BLaER1 treated with 17β-estradiol and CSF1 and Interleukin-3, amounts not matched to agents 10 nM and 100 nM (cell line): ENCODE results near the gene FGFR1OP2.

Experiments used
- H3K27ac ChIP-seq, 11 experiments: shearing (Covaris generic); formaldehyde crosslinking; 2 replicates each; pipeline ENCODE4 v1.8.1; 2022
- H3K27me3 ChIP-seq, 11 experiments: shearing (Covaris generic); formaldehyde crosslinking; 2 replicates each; pipeline ENCODE4 v1.8.1; 2022
- H3K36me3 ChIP-seq, 11 experiments: shearing (Covaris generic); formaldehyde crosslinking; 2 replicates each; pipeline ENCODE4 v1.8.1; 2022
- H3K4me1 ChIP-seq, 10 experiments: shearing (Covaris generic); formaldehyde crosslinking; 2 replicates each; pipeline ENCODE4 v1.8.1; 2022
- H3K4me2 ChIP-seq, 11 experiments: shearing (Covaris generic); formaldehyde crosslinking; 2 replicates each; pipeline ENCODE4 v1.8.1; 2022
- H3K4me3 ChIP-seq, 10 experiments: shearing (Covaris generic); formaldehyde crosslinking; 2 replicates each; pipeline ENCODE4 v1.8.1; 2022
- H3K9ac ChIP-seq, 11 experiments: shearing (Covaris generic); formaldehyde crosslinking; 2 replicates each; pipeline ENCODE4 v1.8.1; 2022
- H3K9me3 ChIP-seq, 11 experiments: shearing (Covaris generic); formaldehyde crosslinking; replicated peaks in 1 of 11; 2 replicates each; pipeline ENCODE4 v1.8.1; 2022
- H4K20me1 ChIP-seq, 11 experiments: shearing (Covaris generic); formaldehyde crosslinking; 2 replicates each; pipeline ENCODE4 v1.8.1; 2022
- Cebpa-rat ChIP-seq, 11 experiments: shearing (Covaris generic); IDR thresholded peaks; 2 replicates each; pipeline ENCODE4 v1.8.1; 2022

Gene FGFR1OP2

GRCh38 chr12:27001663-27002062 is 63.4 kb downstream of the FGFR1OP2 start:
- H3K9me3 ChIP-seq, result no peaks in the 10 kb centered on the region
- H3K27ac ChIP-seq, result peak overlapping the region in 8 of 11 experiments; percentile 23 to 72 (median 56); a peak in 15 of 22 replicates
- TF ChIP-seq Cebpa-rat (IDR thresholded peaks at IDR 0.05), result no peak
- H3K4me3 ChIP-seq, result peak overlapping the region in 2 of 10 experiments; percentile 18 to 19; a peak in 3 of 20 replicates
- H3K27me3 ChIP-seq, result no peaks in the 10 kb centered on the region
- peak overlapping the region in 1 of 11 experiments; percentile 27; a peak in 1 of 22 replicates for H3K9ac ChIP-seq
- H3K4me1 ChIP-seq, result peaks cover 17 to 72% (median 52%) of the 10 kb centered on the region in 10 experiments
- peak overlapping the region; percentile 49 to 84 (median 62) for H3K4me2 ChIP-seq
- H3K36me3 ChIP-seq, result peaks cover 0 to 50% (median 12%) of the 10 kb centered on the region in 11 experiments; a peak in 14 of 22 replicates
- peaks cover 0 to 7% (median 0%) of the 10 kb centered on the region in 11 experiments; a peak in 3 of 22 replicates for H4K20me1 ChIP-seq

DNA sequence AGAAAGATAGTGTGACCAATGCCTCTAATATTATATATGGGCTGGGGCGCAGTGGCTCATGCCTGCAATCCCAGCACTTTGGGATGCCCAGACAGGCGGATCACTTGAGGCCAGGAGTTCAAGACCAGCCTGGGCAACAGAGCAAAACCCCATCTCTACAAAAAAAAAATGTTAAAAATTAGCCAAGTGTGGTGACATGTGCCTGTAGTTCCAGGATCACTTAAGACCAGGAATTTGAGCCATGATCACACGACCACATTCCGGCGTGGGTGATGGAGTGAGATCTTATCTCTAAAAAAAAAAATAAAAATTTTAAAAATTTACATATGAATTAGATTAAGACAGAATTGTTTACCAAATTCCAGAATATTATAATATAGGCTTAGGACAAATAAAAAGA is 63.9 kb downstream of the FGFR1OP2 start:
- TF ChIP-seq Cebpa-rat (IDR thresholded peaks at IDR 0.05), result no peak
- H3K9me3 ChIP-seq, result no peaks in the 10 kb centered on the region
- H3K27ac ChIP-seq, result peak overlapping the region in 6 of 11 experiments; percentile 47 to 72 (median 63); a peak in 10 of 22 replicates
- no peaks in the 10 kb centered on the region for H3K27me3 ChIP-seq
- 0 out of 20 replicates have a peak overlapping the region, but pooled peaks of 1 of the 10 experiments have one; percentile 18 for H3K4me3 ChIP-seq
- peak overlapping the region; percentile 49 to 84 (median 62); a peak in 20 of 22 replicates for H3K4me2 ChIP-seq
- peaks cover 0 to 9% (median 0%) of the 10 kb centered on the region in 11 experiments; a peak in 3 of 22 replicates for H4K20me1 ChIP-seq
- peaks cover 0 to 49% (median 12%) of the 10 kb centered on the region in 11 experiments; a peak in 14 of 22 replicates for H3K36me3 ChIP-seq
- H3K9ac ChIP-seq, result no peak overlapping the region; a peak in 1 of 22 replicates
- H3K4me1 ChIP-seq, result peaks cover 17 to 72% (median 49%) of the 10 kb centered on the region in 10 experiments

DNA sequence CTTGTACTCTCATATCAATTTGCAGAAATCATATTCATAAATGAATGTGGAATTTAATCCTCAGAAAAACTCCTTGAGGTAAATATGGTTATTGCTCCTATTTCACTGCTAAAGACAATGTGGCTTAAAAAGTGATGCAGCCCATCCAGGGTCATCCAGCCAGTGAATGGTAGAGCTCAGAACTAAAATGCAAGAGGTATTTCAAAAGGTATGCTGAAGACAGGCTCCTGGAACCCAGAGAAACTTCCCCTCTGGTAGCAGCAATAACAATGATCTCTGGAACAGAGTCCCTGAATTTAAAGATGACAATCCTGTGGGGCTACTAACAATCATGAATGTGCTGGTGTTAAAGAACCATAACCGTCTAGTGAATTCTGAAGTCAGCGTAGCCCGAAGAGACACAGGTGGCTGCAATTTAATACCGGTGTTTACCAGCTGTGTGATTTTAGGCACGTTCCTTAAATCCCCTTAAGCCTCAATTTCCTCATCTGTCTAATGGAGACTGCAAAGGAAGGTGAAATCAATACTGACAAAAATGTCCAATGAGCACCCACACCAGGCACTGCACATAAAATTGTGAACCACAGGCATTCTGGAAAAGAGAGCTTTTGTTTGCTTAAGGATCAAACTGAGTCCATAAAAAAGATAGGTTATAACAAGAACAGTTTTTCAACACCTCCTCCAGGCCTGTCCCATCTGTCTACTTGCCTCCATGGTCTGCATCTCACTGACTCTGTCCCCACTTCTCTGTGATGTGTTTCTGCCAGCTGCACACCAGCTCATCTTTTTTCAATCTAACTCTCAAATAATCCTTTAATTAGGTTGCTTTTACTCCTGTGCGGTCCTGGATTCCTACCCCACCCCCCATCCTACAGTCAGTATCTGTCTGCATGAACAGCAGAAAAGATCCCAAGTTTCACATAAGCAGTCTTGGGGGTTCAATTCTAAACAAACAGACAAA is 65.4 kb downstream of the FGFR1OP2 start:
- H3K4me2 ChIP-seq, result peak overlapping the region in 1 of 11 experiments; percentile 3; a peak in 1 of 22 replicates

GRCh38 chr12:27005495-27005894 is 67.2 kb downstream of the FGFR1OP2 start:
- TF ChIP-seq Cebpa-rat (IDR thresholded peaks at IDR 0.05), result no peak
- no peak overlapping the region for H3K4me3 ChIP-seq
- peaks cover 0 to 35% (median 0%) of the 10 kb centered on the region in 11 experiments; a peak in 3 of 22 replicates for H4K20me1 ChIP-seq
- H3K27me3 ChIP-seq, result no peaks in the 10 kb centered on the region
- H3K4me1 ChIP-seq, result peaks cover 26 to 69% (median 51%) of the 10 kb centered on the region in 10 experiments
- H3K36me3 ChIP-seq, result peaks cover 0 to 18% (median 0%) of the 10 kb centered on the region in 11 experiments; a peak in 4 of 22 replicates
- no peak overlapping the region for H3K9ac ChIP-seq
- H3K9me3 ChIP-seq, result no peaks in the 10 kb centered on the region
- no peak overlapping the region for H3K4me2 ChIP-seq
- no peak overlapping the region for H3K27ac ChIP-seq

More for the DNA sequence above, 65.4 kb downstream of the FGFR1OP2 start:
- Histone ChIP-seq H3K27ac (no peak overlapping the region), H3K27me3 (no peaks in the 10 kb centered on the region), H3K4me1 (peaks cover 17 to 72% (median 47%) of the 10 kb centered on the region in 10 experiments), H3K4me3 (no peak overlapping the region), H4K20me1 (peaks cover 0 to 22% (median 0%) of the 10 kb centered on the region in 11 experiments; a peak in 3 of 22 replicates), H3K9me3 (no peaks in the 10 kb centered on the region), H3K36me3 (peaks cover 0 to 33% (median 10%) of the 10 kb centered on the region in 11 experiments; a peak in 13 of 22 replicates), H3K9ac (no peak overlapping the region)
- no peak for TF ChIP-seq Cebpa-rat (IDR thresholded peaks at IDR 0.05)

- peaks cover 0 to 44% (median 0%) of the 10 kb centered on the region in 11 experiments; a peak in 3 of 22 replicates for H4K20me1 ChIP-seq
- peaks cover 0 to 14% (median 0%) of the 10 kb centered on the region in 11 experiments; a peak in 3 of 22 replicates for H3K36me3 ChIP-seq
- TF ChIP-seq Cebpa-rat (IDR thresholded peaks at IDR 0.05), result no peak
- H3K9me3 ChIP-seq, result no peaks in the 10 kb centered on the region
- peaks cover 15 to 65% (median 41%) of the 10 kb centered on the region in 10 experiments for H3K4me1 ChIP-seq
- no peak overlapping the region for H3K4me3 ChIP-seq
- no peak overlapping the region for H3K9ac ChIP-seq
- peak overlapping the region in 1 of 11 experiments; percentile 2; a peak in 1 of 22 replicates for H3K4me2 ChIP-seq
- H3K27ac ChIP-seq, result peak overlapping the region in 1 of 11 experiments; percentile 59; a peak in 1 of 22 replicates
- H3K27me3 ChIP-seq, result no peaks in the 10 kb centered on the region
These were observed 68.7 kb downstream of the FGFR1OP2 start for GRCh38 chr12:27006797-27007467.

GRCh38 chr12:27008081-27008480 is 69.8 kb downstream of the FGFR1OP2 start:
- peaks cover 0 to 44% (median 0%) of the 10 kb centered on the region in 11 experiments; a peak in 3 of 22 replicates for H4K20me1 ChIP-seq
- no peak overlapping the region for H3K9ac ChIP-seq
- no peaks in the 10 kb centered on the region for H3K9me3 ChIP-seq
- H3K4me1 ChIP-seq, result peaks cover 24 to 65% (median 42%) of the 10 kb centered on the region in 10 experiments
- no peak for TF ChIP-seq Cebpa-rat (IDR thresholded peaks at IDR 0.05)
- peaks cover 0 to 10% (median 0%) of the 10 kb centered on the region in 11 experiments; a peak in 2 of 22 replicates for H3K36me3 ChIP-seq
- H3K4me3 ChIP-seq, result no peak overlapping the region
- peak overlapping the region in 4 of 11 experiments; percentile 22 to 59 (median 51); a peak in 8 of 22 replicates for H3K27ac ChIP-seq
- H3K27me3 ChIP-seq, result no peaks in the 10 kb centered on the region
- peak overlapping the region in 6 of 11 experiments; percentile 3 to 49 (median 15); a peak in 9 of 22 replicates for H3K4me2 ChIP-seq

DNA sequence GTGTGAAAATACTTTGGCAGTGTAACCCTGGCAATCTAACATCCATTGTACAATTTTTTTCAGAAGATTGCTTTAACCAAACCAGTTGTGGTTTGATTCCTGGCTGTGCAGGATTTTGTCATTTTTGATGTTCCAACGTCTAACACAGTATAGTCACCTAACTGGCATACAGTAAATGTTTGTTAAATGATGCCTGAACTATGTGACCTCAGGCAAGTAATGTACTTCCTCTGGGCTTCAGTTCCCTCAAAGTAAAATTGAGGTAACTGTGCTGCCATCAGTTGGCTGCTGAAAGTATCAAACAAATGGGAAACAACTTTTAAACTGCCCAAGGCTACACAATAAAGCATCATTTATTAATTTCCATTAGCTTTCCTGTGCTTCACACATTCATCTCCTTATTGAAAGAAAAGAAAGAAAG is 71.6 kb downstream of the FGFR1OP2 start:
- Histone ChIP-seq H4K20me1 (peaks cover 0 to 37% (median 0%) of the 10 kb centered on the region in 11 experiments; a peak in 2 of 22 replicates), H3K36me3 (peaks cover 0 to 10% (median 0%) of the 10 kb centered on the region in 11 experiments; a peak in 2 of 22 replicates), H3K9ac (peak overlapping the region in 1 of 11 experiments; percentile 2; a peak in 1 of 22 replicates), H3K4me2 (peak overlapping the region in 5 of 11 experiments; percentile 3 to 34 (median 21); a peak in 6 of 22 replicates), H3K4me1 (peaks cover 33 to 63% (median 48%) of the 10 kb centered on the region in 10 experiments), H3K4me3 (no peak overlapping the region), H3K27me3 (no peaks in the 10 kb centered on the region), H3K27ac (no peak overlapping the region), H3K9me3 (no peaks in the 10 kb centered on the region)
- no peak for TF ChIP-seq Cebpa-rat (IDR thresholded peaks at IDR 0.05)
